H1 (cell line): ENCODE results near the gene GPR34. TPM values are rescaled to one million over a fixed set of nuclear protein-coding genes. Genes with fewer than 3 reads are reported as not detected.

Experiments
- CTCF ChIA-PET: fragments of 300-600 bp; sonication (Branson Sonifier 250); formaldehyde crosslinking; loops from one replicate; lab custom pipeline; 2021; ENCODE audit not compliant: partially characterized antibody; lab: Charles Lee
- POLR2A ChIA-PET: fragments of 300-600 bp; sonication (Branson Sonifier 250); formaldehyde crosslinking; loops from one replicate; lab custom pipeline; 2021; ENCODE audit warnings: inconsistent platforms; ENCODE audit not compliant: partially characterized antibody; lab: Charles Lee
- DNase-seq, 2 experiments: peaks; one replicate each; pipeline versions ENCODE4 v3.0.0 to v3.0.0-alpha.2; 2010 to 2022; ENCODE audit warnings: low spot score in 2 of 2, low read depth in 1 of 2, mixed read lengths in 1 of 2
- FAIRE-seq: peaks from 2 replicates; lab custom pipeline; 2011; peaks lifted over from hg19 to GRCh38; lab: Jason Lieb, UNC
- H2AFZ ChIP-seq: 2 replicates; pipeline ENCODE4 v1.8.1; 2012; ENCODE audit warnings: low read length, inconsistent platforms
- H2AK5ac ChIP-seq: 2 replicates; pipeline ENCODE4 v1.6.1; 2013; ENCODE audit warnings: low read depth, low read length
- H2BK120ac ChIP-seq: replicated peaks from 2 replicates; pipeline ENCODE3; 2013; ENCODE audit warnings: low read depth, low read length, inconsistent platforms
- H2BK12ac ChIP-seq: 2 replicates; pipeline ENCODE4 v1.6.1; 2013; ENCODE audit warnings: low read depth, low read length
- H2BK15ac ChIP-seq: 2 replicates; pipeline ENCODE4 v1.6.1; 2013; ENCODE audit warnings: low read length
- H2BK20ac ChIP-seq: 2 replicates; pipeline ENCODE4 v1.6.1; 2013; ENCODE audit warnings: low read length
- H2BK5ac ChIP-seq: 2 replicates; pipeline ENCODE4 v1.6.1; 2013; ENCODE audit warnings: low read depth, low read length
- H3K14ac ChIP-seq: 2 replicates; pipeline ENCODE4 v1.6.1; 2013; ENCODE audit warnings: inconsistent platforms; ENCODE audit not compliant: insufficient read length
- H3K18ac ChIP-seq: 2 replicates; pipeline ENCODE4 v1.6.1; 2013; ENCODE audit warnings: low read length; ENCODE audit errors: extremely low read depth
- H3K23ac ChIP-seq: 2 replicates; pipeline ENCODE4 v1.6.1; 2013; ENCODE audit warnings: inconsistent platforms; ENCODE audit not compliant: insufficient read length
- H3K23me2 ChIP-seq: 2 replicates; pipeline ENCODE4 v1.6.1; 2013; ENCODE audit warnings: low read depth, low read length
- H3K27ac ChIP-seq: 2 replicates; pipeline ENCODE4 v1.6.1; 2011; ENCODE audit warnings: low read depth, low read length, inconsistent platforms
- H3K27me3 ChIP-seq, 4 experiments: replicated peaks in 1 of 4; 1 replicate in 1 of 4; 2 replicates in 3 of 4; pipeline versions ENCODE4 v1.6.1 to v1.8.1; 2011 to 2013; ENCODE audit warnings: low read length in 3 of 4, mild to moderate bottlenecking in 3 of 4, inconsistent platforms in 2 of 4, mixed read lengths in 2 of 4, moderate library complexity in 1 of 4; ENCODE audit not compliant: control insufficient read depth in 3 of 4, insufficient read depth in 3 of 4; ENCODE audit errors: extremely low read depth in 1 of 4
- H3K36me3 ChIP-seq, 4 experiments: 2 replicates each; pipeline versions ENCODE4 v1.6.1 to v1.8.1; 2011 to 2013; ENCODE audit warnings: mild to moderate bottlenecking in 4 of 4, low read length in 3 of 4, moderate library complexity in 2 of 4, control low read depth in 1 of 4, inconsistent platforms in 1 of 4; ENCODE audit not compliant: insufficient read depth in 4 of 4, control insufficient read depth in 2 of 4
- H3K4ac ChIP-seq: replicated peaks from 2 replicates; pipeline ENCODE3; 2013; ENCODE audit warnings: low read length, low read depth, mixed read lengths, inconsistent platforms; ENCODE audit not compliant: insufficient read length
- H3K4me1 ChIP-seq, 4 experiments: replicated peaks in 1 of 4; 1 replicate in 1 of 4; 2 replicates in 3 of 4; pipeline versions ENCODE4 v1.6.1 to v1.8.1; 2011 to 2013; ENCODE audit warnings: low read length in 3 of 4, inconsistent platforms in 2 of 4, mixed read lengths in 1 of 4; ENCODE audit not compliant: insufficient read depth in 4 of 4, control insufficient read depth in 3 of 4
- H3K4me2 ChIP-seq, 2 experiments: 2 replicates each; pipeline versions ENCODE4 v1.6.1 to v1.8.1; 2011 to 2013; ENCODE audit warnings: low read depth in 2 of 2, low read length in 2 of 2, control low read depth in 1 of 2, inconsistent platforms in 1 of 2, mild to moderate bottlenecking in 1 of 2; ENCODE audit not compliant: insufficient read depth in 1 of 2
- H3K4me3 ChIP-seq, 4 experiments: fragments of 200-600, 300-600 bp in 1 of 4; sonication (generic), shearing (Covaris generic), sonication (Bioruptor Twin) in 1 of 4; 2 replicates each; pipeline versions ENCODE4 v1.5.1 to v1.8.1; 2011 to 2016; ENCODE audit warnings: low read length in 4 of 4, low read depth in 3 of 4, control low read depth in 2 of 4, inconsistent platforms in 2 of 4, mild to moderate bottlenecking in 2 of 4, mixed read lengths in 1 of 4, moderate library complexity in 1 of 4; ENCODE audit not compliant: insufficient read depth in 2 of 4; ENCODE audit errors: extremely low read depth in 1 of 4
- H3K56ac ChIP-seq: replicated peaks from 2 replicates; pipeline ENCODE3; 2013; ENCODE audit warnings: low read depth, mild to moderate bottlenecking, mixed read lengths, low read length, inconsistent platforms; ENCODE audit not compliant: insufficient read length
- H3K79me1 ChIP-seq: 2 replicates; pipeline ENCODE4 v1.6.1; 2013; ENCODE audit warnings: low read depth, low read length, control low read depth
- H3K79me2 ChIP-seq, 2 experiments: 2 replicates each; pipeline versions ENCODE4 v1.6.1 to v1.8.1; 2012 to 2013; ENCODE audit warnings: low read length in 2 of 2, mild to moderate bottlenecking in 2 of 2, inconsistent platforms in 1 of 2; ENCODE audit not compliant: insufficient read depth in 2 of 2, control insufficient read depth in 1 of 2
- H3K9ac ChIP-seq, 4 experiments: replicated peaks in 1 of 4; 1 replicate in 1 of 4; 2 replicates in 3 of 4; pipeline versions ENCODE4 v1.6.1 to v1.8.1; 2011 to 2013; ENCODE audit warnings: low read depth in 3 of 4, low read length in 3 of 4, control low read depth in 2 of 4, mild to moderate bottlenecking in 2 of 4, moderate library complexity in 2 of 4, inconsistent platforms in 1 of 4; ENCODE audit errors: extremely low read depth in 1 of 4
- H3K9me3 ChIP-seq, 2 experiments: 2 replicates each; pipeline versions ENCODE4 v1.6.1 to v1.8.1; 2012 to 2013; ENCODE audit warnings: mild to moderate bottlenecking in 2 of 2, moderate library complexity in 2 of 2, control low read depth in 1 of 2, inconsistent platforms in 1 of 2, low read depth in 1 of 2, low read length in 1 of 2, mixed read lengths in 1 of 2; ENCODE audit not compliant: insufficient read depth in 2 of 2
- H4K20me1 ChIP-seq, 2 experiments: replicated peaks in 1 of 2; 2 replicates each; pipeline versions ENCODE3 to v1.8.1; 2011 to 2013; ENCODE audit warnings: inconsistent platforms in 2 of 2, low read length in 2 of 2, mild to moderate bottlenecking in 1 of 2; ENCODE audit not compliant: insufficient read depth in 2 of 2, control insufficient read depth in 1 of 2
- H4K5ac ChIP-seq: 2 replicates; pipeline ENCODE4 v1.6.1; 2013; ENCODE audit warnings: low read length, low read depth, mixed read lengths, inconsistent platforms; ENCODE audit not compliant: insufficient read length
- H4K8ac ChIP-seq: 2 replicates; pipeline ENCODE4 v1.8.0; 2013; ENCODE audit warnings: mild to moderate bottlenecking, moderate library complexity, low read length, inconsistent platforms; ENCODE audit not compliant: insufficient read depth; ENCODE audit errors: extremely low read depth
- H4K91ac ChIP-seq: replicated peaks from 2 replicates; pipeline ENCODE3; 2013; ENCODE audit warnings: low read length, mixed read lengths, inconsistent platforms; ENCODE audit not compliant: insufficient read length
- CBX8 ChIP-seq: fragments of 300-800, 300-1000 bp; sonication (generic); IDR thresholded peaks from 2 replicates; pipeline ENCODE4 v1.7.1; 2016; ENCODE audit warnings: low read depth, low read length, borderline replicate concordance
- HDAC6 ChIP-seq: IDR thresholded peaks from one replicate; pipeline ENCODE4 v1.7.1; 2012; ENCODE audit warnings: low read depth, mild to moderate bottlenecking, inconsistent platforms, low read length, moderate library complexity
- MAFK ChIP-seq: IDR thresholded peaks from 2 replicates; pipeline ENCODE4 v1.6.1; 2012; ENCODE audit warnings: low read depth, mild to moderate bottlenecking, improper control_type of control experiment, low read length
- POU5F1 ChIP-seq: IDR thresholded peaks from 2 replicates; pipeline ENCODE4 v1.6.1; 2011; ENCODE audit warnings: low read depth, mild to moderate bottlenecking, low read length, moderate library complexity
- SIN3A ChIP-seq, 2 experiments: IDR thresholded peaks in 1 of 2; conservative IDR thresholded peaks in 1 of 2; 2 replicates each; pipeline ENCODE4 v1.6.1; 2011 to 2012; ENCODE audit warnings: low read length in 2 of 2, improper control_type of control experiment in 1 of 2, low read depth in 1 of 2, mild to moderate bottlenecking in 1 of 2
- SIRT6 ChIP-seq: IDR thresholded peaks from one replicate; pipeline ENCODE4 v1.7.1; 2012; ENCODE audit warnings: low read length, inconsistent platforms
- SP2 ChIP-seq: IDR thresholded peaks from 2 replicates; pipeline ENCODE4 v1.6.1; 2012; ENCODE audit warnings: mild to moderate bottlenecking, low read length, inconsistent platforms
- SUZ12 ChIP-seq: fragments of 200-600 bp; sonication (generic); IDR thresholded peaks from 2 replicates; pipeline ENCODE4 v1.6.1; 2012; ENCODE audit warnings: mild to moderate bottlenecking, inconsistent platforms, low read length, moderate library complexity, mixed read lengths
- TAF7 ChIP-seq: optimal IDR thresholded peaks from 2 replicates; pipeline ENCODE3; 2011; ENCODE audit warnings: low read depth, mild to moderate bottlenecking, inconsistent platforms, low read length, moderate library complexity, borderline replicate concordance
- WGBS, 2 experiments: shearing (Covaris generic) in 1 of 2; methylation state at CpG; one replicate each; pipeline versions ENCODE4 v1.1.6 to v1.1.7; 2013 to 2015; ENCODE audit warnings: low lambda C conversion rate in 2 of 2, mixed read lengths in 2 of 2, inconsistent platforms in 1 of 2, low coverage in 1 of 2, missing lambda C conversion rate in 1 of 2; ENCODE audit not compliant: insufficient replicate concordance in 2 of 2, insufficient coverage in 1 of 2, insufficient read length in 1 of 2; ENCODE audit errors: extremely low coverage in 1 of 2, missing lambda C conversion rate in 1 of 2; 5-methylcytosine and 5-hydroxymethylcytosine counted together
- polyA plus RNA-seq, 7 experiments: library from polyadenylated mRNA; depleted of rRNA in 3 of 7; stranded (reverse) in 5 of 7; unstranded in 2 of 7; fragments of >200 nt in 5 of 7; fragments of 200-250 nt in 2 of 7; gene quantifications; 1 replicate in 5 of 7; 2 replicates in 1 of 7; 4 replicates in 1 of 7; pipeline versions ENCODE4 v1.2.1 to v1.2.3, GENCODE V29; 2011 to 2013; ENCODE audit warnings: missing spikeins in 2 of 7, mixed read lengths in 2 of 7
- total RNA-seq: library from RNA; stranded (reverse); fragmentation: NEBNext Ultra II Directional; extraction: Animal tissue kit (Norgen Biotek cat#: 25700); gene quantifications from 2 replicates; pipeline ENCODE4 v1.2.1, GENCODE V29; 2021

The GPR34 gene
- total and polyA plus RNA-seq, 2 of the 8 experiments (the other 6 are each of a cell fraction or from before 2014, with no cell fraction given): not detected

GRCh38 chrX:41667631-41668030, 21.1 kb upstream of the GPR34 start:
- DNase-seq: no peak
- H3K4ac ChIP-seq: no peak overlapping the region
- CTCF ChIA-PET: no interaction called here
- no peak overlapping the region for H3K4me3 ChIP-seq
- H3K23ac ChIP-seq: no peak overlapping the region
- H4K20me1 ChIP-seq: no peaks in the 10 kb centered on the region
- FAIRE-seq: no peak
- H3K9me3 ChIP-seq: no peaks in the 10 kb centered on the region
- no peak overlapping the region for H2BK5ac ChIP-seq
- H2AFZ ChIP-seq: no peak overlapping the region
- peaks cover 0 to 3% (median 0%) of the 10 kb centered on the region in 4 experiments; a peak in 3 of 8 replicates for H3K36me3 ChIP-seq
- no peaks in the 10 kb centered on the region for H3K79me1 ChIP-seq
- H2BK120ac ChIP-seq: no peak overlapping the region
- POLR2A ChIA-PET: no interaction called here
- no peak overlapping the region for H3K27ac ChIP-seq
- no peak overlapping the region for H2BK15ac ChIP-seq
- no peak overlapping the region for H2BK20ac ChIP-seq
- H3K14ac ChIP-seq: no peak overlapping the region
- no peak overlapping the region for H3K4me2 ChIP-seq
- H3K4me1 ChIP-seq: no peaks in the 10 kb centered on the region
- no peak overlapping the region for H3K9ac ChIP-seq
- H4K91ac ChIP-seq: no peak overlapping the region
- H3K79me2 ChIP-seq: no peaks in the 10 kb centered on the region
- no peak overlapping the region for H4K5ac ChIP-seq
- no peaks in the 10 kb centered on the region for H3K23me2 ChIP-seq
- WGBS, 2 experiments: 94% methylated on average over 3 of the region's 3 CpGs; no CpG with 5 or more reads in 1 of the 2 experiments
- no peak overlapping the region for H3K18ac ChIP-seq
- H2BK12ac ChIP-seq: no peak overlapping the region
- H2AK5ac ChIP-seq: no peak overlapping the region
- no peak overlapping the region for H3K56ac ChIP-seq
- TF ChIP-seq POU5F1 (no peak), SP2 (no peak), SIRT6 (no peak), TAF7 (no peak), MAFK (no peak), SIN3A (conservative IDR thresholded peaks at IDR 0.05 in 1 of 2, IDR thresholded peaks at IDR 0.05 in 1 of 2; ENCODE audit: low read depth in 1 of 2, low read length in 2 of 2) (no peak), HDAC6 (no peak), SUZ12 (no peak), CBX8 (no peak)
- no peak overlapping the region for H4K8ac ChIP-seq
- no peaks in the 10 kb centered on the region for H3K27me3 ChIP-seq
